Gastroesophageal sphincter (tissue), 3 donors: ENCODE measurements around the gene PSMG4.

Experiments
- EP300 ChIP-seq: sonication (generic); formaldehyde crosslinking; IDR thresholded peaks from one replicate; pipeline ENCODE4 v1.6.1; 2017; ENCODE audit warnings: antibody characterized with exemption, mild to moderate bottlenecking
- POLR2A ChIP-seq, 2 donors: fragments of 450-650 bp; IDR thresholded peaks; one replicate each; pipeline ENCODE4 v1.6.1; 2017; ENCODE audit warnings: antibody characterized with exemption in 2 of 2, mild to moderate bottlenecking in 2 of 2, moderate library complexity in 1 of 2
- POLR2AphosphoS5 ChIP-seq: sonication (generic); formaldehyde crosslinking; IDR thresholded peaks from one replicate; pipeline ENCODE4 v1.6.1; 2017; ENCODE audit warnings: antibody characterized with exemption
- TF ChIP-seq, protein P1 (sequence below), 4 experiments: fragments of 200-600 bp in 2 of 4; fragments of 450-650 bp in 2 of 4; sonication (generic) in 1 of 4; IDR thresholded peaks; one replicate each; pipeline ENCODE4 v1.5.1; 2017 to 2019; ENCODE audit warnings: antibody characterized with exemption in 4 of 4, mild to moderate bottlenecking in 2 of 4, moderate library complexity in 2 of 4

DNA sequence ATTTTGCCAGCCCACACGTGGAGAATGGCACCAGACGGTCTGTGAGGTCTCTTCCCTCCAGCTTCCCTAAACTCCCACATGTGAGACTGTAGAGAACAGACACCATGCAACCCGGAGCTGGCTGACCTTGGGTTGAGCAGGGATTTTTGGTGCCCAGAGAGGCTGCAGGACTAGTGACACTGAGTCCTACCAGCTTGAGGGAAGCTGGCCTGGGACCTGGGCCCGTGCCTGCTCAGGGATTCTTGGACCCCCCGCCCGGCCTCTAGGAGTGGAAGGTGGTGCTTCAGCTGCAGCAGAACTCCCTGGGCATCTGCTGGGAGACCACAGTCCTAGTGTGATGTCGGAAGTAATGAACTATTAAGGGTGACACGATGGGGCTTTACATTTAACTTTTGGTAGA is 3.2 kb downstream of the PSMG4 start:
- TF ChIP-seq, protein P1, sequence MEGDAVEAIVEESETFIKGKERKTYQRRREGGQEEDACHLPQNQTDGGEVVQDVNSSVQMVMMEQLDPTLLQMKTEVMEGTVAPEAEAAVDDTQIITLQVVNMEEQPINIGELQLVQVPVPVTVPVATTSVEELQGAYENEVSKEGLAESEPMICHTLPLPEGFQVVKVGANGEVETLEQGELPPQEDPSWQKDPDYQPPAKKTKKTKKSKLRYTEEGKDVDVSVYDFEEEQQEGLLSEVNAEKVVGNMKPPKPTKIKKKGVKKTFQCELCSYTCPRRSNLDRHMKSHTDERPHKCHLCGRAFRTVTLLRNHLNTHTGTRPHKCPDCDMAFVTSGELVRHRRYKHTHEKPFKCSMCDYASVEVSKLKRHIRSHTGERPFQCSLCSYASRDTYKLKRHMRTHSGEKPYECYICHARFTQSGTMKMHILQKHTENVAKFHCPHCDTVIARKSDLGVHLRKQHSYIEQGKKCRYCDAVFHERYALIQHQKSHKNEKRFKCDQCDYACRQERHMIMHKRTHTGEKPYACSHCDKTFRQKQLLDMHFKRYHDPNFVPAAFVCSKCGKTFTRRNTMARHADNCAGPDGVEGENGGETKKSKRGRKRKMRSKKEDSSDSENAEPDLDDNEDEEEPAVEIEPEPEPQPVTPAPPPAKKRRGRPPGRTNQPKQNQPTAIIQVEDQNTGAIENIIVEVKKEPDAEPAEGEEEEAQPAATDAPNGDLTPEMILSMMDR (IDR thresholded peaks at IDR 0.05) = no peak
- TF ChIP-seq POLR2A (IDR thresholded peaks at IDR 0.05) = no peak
- no peak for TF ChIP-seq POLR2AphosphoS5
- no peak for TF ChIP-seq EP300
